HG03175 (cell line): ENCODE measurements around the gene SHISAL1.

ENCODE experiments used
- ATAC-seq: cut with Tn5 transposase; IDR thresholded peaks from one replicate; pipeline ENCODE4 v1.9.1; 2021; ENCODE audit warnings: mild to moderate bottlenecking, moderate library complexity; ENCODE audit not compliant: unreplicated experiment

Gene SHISAL1

DNA sequence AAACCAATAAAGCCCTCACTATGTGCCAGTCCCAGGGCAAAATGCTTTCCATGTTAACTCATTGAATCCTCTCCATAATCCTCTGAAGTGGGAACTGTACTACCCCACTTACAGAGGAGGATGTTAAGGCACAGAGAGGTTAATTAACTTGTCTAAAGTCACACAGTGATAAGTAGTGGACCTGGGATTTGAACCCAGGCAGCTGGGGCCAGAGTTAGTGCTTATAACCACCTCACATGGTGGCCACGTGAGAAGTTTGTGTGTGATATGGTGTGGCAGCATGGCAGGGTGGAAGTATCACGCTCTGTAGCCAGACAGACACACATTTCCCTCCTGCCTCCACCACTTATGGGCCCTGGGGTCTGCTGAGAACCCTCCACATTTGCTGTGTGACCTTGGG, 115.5 kb downstream of the SHISAL1 start:
- no peak for ATAC-seq

DNA sequence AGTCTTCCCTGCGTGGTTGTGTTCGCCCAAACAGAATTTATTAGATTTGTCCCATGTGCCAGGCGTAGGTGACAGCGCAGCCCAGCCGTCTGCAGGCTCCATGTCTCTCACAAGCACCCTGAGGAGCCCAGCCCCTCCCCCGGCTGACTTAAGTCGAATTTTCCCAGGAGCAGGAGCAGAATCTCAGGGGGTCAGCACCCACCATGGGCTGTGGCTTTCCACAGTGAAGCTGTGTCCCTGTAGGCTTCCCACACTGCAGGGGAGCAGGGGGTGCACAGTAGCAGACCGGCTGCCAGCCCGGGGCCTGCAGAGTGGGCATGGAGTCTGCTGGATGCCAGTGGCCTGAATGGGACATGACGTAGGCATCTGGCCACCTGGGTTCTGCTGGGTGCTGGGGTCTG, 116.0 kb downstream of the SHISAL1 start:
- ATAC-seq, result no peak

DNA sequence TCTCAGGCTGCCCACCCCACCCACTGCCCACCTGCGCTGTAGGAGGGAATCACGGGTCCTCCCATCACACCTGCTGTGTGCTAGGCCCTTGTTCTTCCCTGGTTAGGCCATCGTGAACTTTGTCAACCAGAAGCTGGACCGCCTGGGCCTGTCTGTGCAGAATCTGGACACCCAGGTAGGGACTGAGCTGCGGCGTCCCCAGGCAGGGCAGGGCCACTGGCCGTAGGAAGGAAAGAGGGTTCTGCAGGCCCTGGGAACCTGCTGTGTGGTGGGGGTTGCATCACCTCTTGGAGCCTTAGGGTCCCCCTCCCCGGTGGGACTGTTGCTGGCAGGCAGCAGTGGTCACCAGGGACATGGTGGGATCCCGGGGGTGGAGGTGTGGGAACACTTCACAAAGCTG, 116.5 kb downstream of the SHISAL1 start:
- no peak for ATAC-seq

DNA sequence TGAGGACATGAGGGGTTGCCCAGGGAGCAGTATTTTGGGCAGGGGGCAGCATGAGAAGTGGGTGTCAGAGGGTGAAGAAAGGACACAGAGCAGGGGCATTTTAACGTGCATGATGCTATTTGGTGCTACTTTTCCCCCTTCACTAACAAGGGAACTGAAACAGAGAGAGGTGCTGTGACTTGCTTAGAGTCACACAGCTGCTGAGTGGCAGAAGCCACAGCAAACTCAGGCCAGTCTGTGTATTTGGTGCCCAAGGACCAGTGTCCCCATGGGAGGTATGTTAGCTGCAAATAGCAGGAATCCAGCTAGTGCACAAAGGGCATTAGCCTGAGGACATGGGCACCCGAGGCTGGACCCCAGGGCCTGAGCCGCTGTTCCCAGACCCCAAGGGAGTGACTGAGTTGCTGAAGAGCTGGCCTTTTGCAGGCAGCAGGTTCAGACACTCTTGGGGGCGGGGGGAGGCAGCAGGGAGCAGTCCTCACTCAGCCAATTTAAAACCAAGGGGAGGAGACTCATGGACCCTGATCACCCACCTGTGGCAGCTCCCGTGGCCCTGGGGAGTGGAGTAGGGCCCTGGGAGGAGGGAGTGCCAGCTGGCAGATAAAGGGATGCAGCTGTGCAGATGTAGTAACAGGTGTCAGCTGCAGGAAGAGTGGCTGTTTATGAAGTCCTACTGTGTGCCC, 117.4 kb downstream of the SHISAL1 start:
- no peak for ATAC-seq

DNA sequence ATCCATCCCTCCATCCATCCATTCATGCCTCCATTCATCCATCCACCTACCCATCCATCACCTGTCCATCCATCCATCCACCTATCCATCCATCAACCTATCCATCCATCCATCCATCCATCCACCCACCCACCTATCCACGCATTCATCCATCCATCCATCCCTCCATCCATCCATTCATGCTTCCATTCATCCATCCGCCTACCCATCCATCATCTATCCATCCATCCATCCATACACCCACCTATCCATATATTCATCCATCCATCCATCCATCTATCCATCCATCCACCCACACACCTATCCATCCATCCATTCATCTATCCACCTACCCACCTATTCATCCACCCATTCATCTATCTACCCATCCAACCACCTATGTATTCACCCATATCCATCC, 118.2 kb downstream of the SHISAL1 start:
- no peak for ATAC-seq
